Esophagus muscularis mucosa (tissue), 2 donors: Measurements from ENCODE around the gene GPR22.

Experiments used
- EP300 ChIP-seq: sonication (generic); formaldehyde crosslinking; IDR thresholded peaks from one replicate; pipeline ENCODE4 v1.6.1; 2017; ENCODE audit warnings: antibody characterized with exemption
- POLR2A ChIP-seq: fragments of 450-650 bp; IDR thresholded peaks from one replicate; pipeline ENCODE4 v1.6.1; 2017; ENCODE audit warnings: antibody characterized with exemption, moderate library complexity, mild to moderate bottlenecking, low read depth

DNA sequence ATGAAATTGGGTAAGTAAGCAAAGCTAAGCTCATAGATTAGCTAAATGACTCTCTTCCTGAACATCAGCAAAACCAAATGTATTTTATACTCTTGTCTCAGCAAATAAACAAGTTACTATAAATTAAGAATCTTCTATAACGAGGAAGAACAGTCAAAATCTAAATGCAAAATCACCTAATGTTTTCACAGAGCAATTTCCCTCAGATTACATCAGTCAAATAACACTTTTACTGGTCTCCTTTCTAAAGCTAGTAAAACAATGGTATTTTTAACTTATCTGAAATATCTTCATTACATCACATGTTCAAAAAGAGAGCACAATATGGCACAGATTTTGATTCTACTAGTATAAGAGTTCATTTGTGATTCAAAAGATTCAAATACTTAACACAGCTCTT is 16.5 kb upstream of the GPR22 start:
- no peak for TF ChIP-seq POLR2A
- no peak for TF ChIP-seq EP300
